COLO668 (cell line): ENCODE results near the gene ACTL10.
A peak's percentile ranks its signal among the peaks of the same experiment; 100 is the strongest.

Experiments used
- DNase-seq: peaks from one replicate; lab custom pipeline; 2025; ENCODE audit not compliant: unreplicated experiment; lab: John Stamatoyannopoulos, UW

ACTL10 gene

DNA sequence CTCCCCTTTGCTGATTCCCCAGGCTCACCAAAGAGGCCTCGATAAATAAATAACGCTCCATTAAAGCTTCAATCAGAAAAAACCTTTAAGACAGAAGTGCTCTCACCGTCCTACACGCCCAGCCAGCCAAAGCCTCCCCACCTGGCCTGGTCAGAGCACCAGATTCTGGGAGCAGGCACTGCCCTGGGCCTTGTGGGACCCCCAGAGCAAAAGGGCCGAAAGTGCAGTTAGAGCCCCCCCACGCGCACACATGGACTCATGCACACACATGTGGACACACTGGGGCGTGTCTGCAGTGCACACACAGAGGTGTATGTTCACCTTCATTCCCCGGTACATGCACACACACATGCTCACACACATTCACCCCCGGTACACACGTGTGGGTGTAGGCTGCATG is 9.4 kb downstream of the ACTL10 start:
- no peak for DNase-seq

DNA sequence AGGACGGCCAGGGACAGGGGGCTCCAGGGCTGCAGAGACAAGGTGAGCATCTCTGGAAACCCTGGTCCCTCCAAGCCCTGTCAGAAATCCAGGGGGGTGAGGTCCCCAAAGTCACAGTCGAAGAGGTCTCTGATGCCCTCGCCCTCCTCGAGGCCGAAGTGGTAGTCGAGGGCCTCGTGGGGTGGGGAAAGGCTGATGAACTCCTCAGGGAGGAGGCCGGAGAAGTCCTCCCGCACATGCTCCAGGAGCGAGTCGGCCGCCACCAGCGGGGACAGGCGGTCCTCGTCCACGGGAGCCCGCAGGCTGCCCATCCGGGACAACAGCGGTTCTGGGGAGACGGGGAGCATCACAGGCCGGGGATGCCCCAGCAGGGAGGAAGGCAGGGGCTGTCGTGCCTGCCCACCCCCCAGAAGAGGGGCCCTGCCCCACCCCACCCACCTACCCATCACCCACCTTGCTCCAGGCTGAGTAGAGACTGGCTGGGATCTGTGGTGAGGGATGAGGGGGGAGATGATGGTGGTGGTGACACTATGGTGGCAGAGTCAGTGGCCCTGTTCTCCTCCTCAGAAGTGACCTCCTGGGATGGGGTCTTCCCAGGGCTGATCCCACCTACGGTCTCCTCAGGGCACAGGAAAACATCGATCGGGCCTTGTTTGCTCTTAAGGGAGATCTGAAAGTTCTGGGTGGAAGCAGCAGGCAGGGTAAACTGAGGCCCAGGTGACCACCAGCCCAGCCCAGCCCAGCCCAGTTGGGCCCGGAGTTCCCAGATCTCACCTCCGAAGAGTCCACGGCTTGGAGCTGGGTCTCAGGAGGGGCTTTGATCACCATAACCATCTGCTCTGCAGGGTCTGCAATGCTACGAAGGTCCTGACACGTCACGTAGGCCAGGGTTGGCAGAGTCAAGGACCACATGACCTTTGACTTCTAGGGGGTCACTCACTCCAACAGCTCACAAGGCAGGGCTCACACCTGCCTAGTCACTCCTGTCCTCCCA is 10.2 kb downstream of the ACTL10 start:
- no peak for DNase-seq

DNA sequence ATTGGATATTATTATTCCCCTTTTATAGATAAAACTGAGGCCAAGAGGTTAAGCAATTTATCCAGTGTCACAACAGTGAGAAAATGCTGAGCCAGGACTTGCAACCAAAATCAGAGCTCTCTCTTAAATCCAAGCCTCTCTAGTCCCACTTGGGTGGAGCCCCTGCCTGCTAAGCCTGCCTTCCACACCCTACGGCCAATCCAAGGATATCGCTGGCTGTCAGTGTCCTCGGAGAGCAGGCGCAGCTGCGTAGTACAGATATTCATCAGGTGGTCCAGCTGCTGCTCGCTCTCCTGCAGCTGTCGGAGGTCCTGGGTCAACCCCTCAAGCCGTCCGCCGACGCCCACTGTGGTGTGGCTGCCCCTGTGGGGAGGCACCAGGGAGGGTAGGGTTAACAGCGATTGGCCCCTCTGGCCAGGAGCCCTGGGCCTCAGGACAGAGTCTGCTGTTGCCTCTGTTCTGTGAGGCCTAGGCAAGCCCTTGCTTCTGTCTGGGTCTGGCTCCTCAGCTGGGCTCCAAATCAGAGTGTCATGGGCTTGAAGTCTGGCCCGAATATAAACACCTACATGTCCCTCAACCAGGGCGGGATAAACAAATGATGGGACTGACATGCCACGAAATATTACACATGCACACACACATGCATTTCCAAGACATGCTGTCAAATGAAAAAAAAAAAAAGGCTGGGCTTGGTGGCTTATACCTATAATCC is 11.4 kb downstream of the ACTL10 start:
- DNase-seq, result no peak

DNA sequence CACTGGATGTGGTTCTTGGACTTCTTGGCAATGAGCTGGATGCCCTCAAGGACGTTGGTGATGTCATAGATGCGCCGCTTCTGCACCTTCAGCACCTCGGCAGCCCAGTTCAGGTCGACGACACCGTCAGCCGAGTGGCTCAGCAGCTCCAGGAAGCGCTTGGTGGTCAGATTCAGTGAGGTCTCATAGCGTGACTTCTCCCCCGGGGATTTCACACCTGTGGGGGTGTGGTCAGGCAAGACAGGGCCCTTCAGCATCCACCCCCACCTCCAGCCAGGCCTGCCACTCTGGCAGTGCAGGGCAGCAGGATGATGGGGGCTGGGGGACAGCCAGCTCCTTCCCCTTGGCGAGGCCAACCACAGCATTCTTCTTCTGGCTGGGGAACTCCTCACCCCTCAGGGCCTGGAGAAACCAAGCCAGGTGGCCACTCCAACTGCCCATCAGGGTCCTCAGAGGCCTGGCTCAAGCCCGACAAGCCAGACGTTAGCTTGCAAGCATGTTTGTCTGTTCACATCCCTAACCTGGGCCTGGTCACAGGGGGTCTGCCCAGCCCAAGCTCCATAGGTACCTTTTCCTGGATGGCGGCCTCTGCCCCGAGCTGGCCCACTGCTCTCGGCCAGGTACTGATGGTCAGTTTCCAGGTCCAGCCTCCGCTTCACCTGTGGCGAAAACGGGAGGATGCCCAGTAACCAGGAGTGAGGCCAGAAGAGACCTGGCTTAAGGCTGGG is 13.2 kb downstream of the ACTL10 start:
- DNase-seq, result no peak

DNA sequence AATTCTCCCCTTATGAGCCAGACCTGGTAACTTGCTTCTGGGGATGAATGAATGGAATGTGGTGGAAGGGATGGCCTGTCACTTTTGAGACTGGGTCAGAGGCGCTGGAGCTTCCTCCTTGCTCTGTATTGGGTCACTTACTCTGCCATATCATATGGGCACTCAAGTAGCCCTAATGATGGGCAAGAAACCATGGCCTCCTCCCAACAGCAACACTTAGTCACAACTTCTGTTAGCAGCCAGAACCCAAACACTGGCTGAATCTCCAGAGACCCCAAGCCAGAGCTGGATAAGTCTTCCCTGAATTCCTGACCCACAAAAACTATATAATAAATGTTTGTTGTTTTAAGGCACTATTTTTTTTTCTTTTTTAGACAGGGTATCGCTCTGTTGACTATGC is 13.9 kb downstream of the ACTL10 start:
- no peak for DNase-seq

DNA sequence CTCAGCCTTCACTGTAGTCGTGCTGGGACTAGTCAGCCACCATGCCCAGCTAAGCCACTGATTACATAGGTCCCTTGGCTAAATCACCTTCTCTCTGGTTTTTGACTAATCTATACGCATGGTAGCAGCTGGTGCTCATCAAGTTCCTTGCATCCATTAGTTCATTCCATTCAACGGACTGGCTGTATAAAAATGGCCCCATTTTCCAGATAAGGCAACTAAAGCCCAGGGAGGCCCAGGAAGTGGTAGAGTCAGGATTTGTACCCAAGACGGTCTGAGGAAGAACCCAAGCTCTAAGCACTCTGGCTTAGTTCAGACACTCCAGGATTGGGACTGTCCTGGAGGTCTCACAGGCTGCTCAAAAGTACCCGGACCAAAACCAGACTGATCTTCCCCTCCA is 14.5 kb downstream of the ACTL10 start:
- DNase-seq, result no peak

DNA sequence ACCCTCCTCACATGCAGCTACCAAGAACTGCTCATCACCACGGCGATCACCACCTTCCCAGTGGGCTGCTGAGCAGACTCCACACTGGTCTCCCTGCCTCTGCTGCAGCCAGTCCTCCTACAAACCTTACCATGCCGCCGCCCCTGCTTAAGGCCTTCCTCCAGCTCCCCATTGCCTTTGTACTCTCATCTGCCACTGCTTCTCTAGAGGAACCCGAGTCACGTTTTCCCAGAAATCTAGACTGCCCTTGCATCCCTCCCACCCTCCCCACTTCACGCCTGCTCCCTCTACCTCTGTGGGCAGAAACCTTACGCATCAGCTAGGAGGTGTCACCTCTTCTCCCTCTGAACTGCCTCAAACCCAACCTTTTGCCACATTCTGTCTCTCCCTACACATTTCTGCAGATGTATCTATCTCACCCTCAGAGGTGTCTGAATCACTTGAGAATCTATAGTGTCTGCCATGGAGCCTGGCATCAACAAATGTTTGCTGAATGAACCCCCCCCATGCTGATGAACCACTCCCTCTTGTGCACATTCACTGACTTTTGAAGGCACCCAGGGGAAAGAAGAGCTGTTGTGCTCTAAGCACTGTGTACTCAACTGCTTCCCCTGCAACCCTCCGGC is 15.1 kb downstream of the ACTL10 start:
- DNase-seq, result no peak

DNA sequence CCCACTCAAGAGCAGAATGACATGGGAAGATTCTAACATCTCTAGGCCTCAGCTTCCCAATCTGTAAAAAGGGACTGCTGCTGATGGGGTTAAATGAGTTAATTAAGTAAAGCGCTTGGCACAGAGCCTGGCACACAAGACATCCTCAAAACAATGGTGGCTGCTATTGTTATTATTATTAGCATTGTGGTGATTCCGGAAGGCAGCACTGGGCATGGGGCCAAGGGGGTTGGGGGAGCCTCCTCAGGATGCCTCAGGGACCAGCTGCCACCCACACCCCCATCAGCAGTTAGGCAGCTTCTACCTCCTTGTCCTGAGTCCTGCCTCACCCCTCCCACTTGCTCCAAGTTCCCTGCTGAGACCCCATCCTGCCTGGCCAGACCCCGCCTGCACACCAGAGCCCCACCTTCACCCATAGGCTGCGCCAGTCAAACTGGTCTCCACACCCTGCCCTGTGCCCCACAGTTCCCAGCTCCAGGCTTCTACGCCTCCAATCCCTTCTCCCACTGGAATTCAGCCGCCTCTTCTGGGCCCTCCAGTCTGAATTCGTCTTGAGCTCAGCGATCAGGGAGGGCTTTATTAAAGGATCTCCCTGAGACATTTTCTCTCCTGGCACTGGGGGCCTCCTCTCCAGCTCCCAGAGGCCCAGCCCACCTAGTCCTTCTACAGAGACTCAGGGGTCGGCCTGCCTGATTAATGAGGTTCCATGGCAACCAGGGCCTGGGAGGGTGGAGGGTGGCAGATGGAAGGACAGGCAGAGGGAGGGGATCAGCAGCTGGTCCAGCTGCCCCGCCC is 18.0 kb downstream of the ACTL10 start:
- peak; percentile 82 for DNase-seq

DNA sequence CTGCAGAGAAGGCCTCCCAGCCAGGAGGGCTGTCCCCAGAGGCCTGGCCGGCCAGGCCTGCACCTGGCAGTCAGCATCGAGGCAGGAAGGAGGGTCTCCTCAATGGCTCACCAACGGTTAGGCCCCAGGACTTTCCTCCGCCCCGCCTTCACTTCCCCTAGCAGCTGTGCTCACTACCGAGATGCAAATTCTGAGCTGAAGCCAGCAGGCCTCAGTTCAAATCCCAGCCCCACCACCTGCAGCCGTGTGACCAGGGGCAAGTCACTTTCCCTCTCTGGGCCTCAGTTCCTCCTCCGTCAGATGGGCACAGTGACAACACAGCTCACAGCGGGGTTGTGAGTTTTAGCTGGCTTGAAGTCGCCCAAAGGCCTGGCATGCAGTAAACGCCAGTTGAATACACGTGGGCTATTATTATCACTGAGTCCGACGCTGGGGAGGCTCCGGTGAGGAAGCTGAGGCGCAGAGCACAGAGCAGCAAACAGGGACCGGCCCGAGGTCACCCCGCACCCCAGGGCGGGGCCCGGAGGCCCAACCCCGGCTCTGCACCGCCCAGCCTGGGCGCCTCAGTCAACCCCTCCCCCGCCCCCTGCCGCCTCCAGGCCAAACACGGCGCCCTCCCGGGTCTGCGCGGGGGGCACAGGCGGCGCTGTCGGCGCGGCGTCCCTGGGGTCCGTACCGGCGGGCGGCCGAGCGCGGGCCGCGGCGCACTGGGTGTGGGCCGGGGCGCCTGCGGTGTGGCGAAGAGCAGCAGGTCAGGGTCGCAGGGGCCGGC is 18.8 kb downstream of the ACTL10 start:
- DNase-seq, result peak; percentile 87

DNA sequence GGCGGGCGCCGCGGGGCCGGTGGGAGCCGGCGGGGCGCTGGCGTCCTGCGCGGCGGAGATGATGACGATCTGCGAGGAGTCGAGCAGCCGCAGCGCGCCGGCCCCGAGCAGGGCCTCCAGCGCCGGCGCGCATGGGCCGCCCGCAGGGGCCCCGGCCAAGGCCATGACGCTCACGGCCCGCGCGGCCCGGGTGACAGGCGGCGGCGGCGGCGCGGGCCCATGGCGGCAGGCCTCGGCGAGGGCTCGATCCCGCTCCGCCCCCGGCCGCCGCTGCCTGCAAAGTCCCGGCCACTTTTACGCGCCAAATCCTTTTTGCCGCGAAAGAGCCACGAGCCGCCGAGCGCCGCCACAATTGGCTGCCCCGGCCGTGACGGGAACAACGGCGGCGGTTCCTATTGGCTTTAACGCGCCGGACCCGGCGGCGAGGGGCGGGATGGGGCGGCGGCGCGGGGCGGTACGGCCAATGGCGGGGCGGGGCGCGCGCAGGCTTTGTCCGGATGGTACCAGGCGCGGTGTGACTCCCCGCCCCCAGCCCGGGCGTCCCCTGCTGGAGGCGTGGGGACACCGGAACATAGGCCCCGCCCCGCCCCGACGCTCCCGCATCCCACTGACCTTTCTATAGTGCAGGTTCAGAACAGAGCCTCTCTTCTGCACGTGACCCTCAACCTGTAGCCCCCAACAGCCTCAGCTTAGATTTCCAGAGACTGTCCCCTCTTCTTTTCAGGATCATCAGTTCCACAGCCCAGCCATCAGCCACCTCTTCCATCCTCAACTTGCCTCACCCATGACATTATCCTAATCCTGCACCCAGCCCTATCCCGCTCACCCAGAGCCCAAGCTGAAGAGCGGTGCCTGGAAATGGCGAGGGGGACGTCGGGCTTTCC is 19.6 kb downstream of the ACTL10 start, which contains the start of gene E2F1:
Gene E2F1 (minus strand): TSS at position 286 of the 884 bp plus-strand sequence. CDS start 121 bp downstream, at position 165.
- peak; percentile 99 for DNase-seq

DNA sequence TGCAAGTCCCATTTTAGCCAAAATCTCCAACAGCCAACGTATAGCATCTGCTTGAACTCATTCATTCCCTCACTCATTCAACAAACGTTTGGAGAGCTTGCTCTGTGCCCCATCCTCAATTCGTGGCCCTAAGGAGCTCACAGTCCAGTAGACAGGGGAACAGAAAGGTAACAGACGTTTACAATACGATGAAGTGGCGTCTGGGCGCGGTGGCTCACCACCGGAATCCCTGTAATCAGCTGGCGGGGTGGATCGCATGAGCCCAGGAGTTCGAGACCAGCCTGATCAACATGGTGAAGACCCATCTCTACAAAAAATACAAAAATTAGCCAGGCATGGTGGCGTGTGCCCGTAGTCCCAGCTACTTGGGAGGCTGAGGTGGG is 20.2 kb downstream of the ACTL10 start:
- no peak for DNase-seq

DNA sequence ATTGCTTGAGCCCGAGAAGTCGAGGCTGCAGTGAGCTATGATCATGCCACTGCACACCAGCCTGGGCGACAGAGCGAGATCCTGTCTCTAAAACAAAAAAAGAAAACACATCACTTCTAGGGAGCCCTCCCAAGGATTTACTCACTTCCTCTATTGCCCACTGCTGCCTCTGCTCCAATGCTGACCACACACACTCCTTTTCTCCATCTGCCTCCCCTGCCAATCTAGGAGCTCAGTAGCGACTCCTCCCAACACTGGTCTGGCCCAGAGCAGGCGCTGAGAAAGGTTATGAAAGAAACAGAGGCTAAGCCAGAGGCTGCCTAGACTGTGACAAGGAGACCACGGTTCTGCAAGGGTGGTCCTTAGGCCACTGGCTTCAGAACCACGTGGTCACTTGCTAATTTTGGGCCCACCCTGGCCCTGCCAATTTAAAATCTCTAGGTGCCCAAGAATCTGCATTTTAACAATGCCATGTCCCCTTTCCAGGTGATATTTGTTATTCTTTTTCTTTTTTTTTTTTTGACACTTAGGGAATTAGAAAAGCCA is 20.7 kb downstream of the ACTL10 start:
- DNase-seq, result no peak

DNA sequence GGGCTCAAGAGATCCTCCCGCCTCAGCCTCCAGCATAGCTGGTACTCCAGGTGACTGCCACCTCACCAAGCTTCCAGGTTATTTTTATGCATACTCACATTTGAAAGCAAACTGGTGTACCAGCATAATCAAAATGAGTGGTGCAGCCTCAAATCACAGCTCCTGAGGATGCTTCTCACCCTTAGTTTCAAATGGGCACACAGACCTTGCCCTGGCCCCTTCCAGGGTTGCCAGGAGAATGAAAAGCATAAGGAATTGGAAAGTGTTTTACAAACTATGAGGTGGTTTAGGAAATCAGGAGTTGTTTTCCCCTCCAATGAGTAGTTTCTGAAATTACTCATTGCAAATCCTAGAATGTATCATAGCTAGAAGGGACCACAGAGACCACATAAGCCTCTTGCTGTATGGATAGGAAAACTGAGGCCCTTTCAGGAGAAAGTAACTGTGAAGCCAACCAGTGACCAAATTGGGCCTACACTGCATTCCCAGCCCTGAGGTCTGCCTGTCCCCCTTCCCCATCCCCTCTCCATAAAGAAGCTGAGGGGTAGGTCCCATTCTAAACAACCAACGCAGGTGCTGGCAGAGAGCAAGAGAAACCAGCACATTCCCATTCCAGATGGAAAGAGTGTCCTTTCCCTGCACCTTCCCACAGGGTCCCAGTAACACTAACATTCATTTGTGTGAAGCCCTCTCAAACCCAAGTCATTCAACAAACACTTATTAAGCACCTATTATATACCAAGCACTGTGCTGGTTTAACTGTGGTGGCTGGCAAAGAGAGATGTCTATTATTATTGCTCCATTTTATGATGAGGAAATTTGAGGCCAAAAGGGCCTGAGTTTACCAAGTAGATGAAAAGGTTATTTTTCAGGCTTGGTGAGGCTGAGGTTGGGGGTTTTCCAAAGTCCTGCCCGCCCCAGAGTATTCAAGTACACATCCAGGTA is 21.5 kb downstream of the ACTL10 start:
- DNase-seq, result no peak

DNA sequence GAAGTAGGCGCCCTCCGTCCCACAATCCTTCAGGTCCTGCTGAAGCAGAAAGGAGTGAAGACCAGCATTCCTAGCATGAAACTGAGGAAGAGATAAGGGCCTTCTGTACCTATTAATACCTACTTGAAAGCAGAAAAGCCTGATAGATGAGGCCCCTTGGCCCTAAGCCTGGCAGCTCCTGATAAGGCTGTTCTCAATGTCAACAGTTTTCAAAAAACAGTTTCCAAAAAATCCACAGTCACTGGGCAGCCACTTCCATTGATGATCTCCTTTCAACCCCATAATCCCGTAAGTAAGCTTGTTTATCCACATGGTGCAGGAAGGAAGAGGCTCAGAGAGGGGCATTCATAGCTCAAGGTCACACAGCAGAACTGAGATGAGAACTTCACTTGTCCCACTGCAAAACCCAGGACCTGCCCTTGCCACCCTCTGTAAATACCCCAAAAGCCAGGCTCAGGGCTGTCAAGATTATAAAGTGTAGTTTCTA is 22.2 kb downstream of the ACTL10 start:
- no peak for DNase-seq

DNA sequence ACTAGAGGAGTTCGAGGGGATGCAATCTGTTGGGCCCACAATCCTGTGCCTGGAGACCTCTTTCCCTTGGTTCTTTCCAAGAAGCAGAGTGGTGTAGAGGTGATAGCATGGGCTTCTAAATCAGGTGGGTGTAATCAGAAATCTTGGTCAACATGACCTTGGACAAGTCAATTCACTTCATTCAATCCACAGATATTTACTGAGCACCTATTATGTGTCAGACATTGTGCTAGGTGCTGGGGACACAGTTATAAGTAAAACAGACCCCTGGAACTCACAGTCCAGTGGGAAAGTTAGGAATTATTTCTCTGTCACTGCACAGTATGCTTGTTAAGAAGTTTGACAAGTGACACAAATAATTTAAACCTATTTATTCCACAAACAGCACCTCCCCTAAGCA is 22.8 kb downstream of the ACTL10 start:
- no peak for DNase-seq

DNA sequence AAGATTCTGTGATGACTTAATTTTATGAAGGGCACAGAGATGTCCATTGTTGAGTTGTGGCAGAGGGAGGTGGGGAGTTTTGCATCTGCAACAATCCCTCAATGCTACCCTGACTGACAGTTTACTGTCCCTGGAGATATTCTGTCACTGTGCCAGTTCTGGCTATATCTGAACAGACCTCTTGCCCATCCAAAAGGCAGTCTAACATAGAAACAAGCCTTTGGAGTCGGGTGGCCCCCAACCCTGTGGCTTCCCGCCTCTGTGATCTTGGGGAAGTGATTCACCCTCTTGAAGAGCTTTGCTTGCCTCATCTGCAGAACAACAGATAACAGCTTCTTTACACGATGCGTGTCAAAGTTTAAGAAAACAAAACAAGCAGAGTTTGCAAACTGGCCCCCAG is 23.2 kb downstream of the ACTL10 start:
- DNase-seq, result no peak

DNA sequence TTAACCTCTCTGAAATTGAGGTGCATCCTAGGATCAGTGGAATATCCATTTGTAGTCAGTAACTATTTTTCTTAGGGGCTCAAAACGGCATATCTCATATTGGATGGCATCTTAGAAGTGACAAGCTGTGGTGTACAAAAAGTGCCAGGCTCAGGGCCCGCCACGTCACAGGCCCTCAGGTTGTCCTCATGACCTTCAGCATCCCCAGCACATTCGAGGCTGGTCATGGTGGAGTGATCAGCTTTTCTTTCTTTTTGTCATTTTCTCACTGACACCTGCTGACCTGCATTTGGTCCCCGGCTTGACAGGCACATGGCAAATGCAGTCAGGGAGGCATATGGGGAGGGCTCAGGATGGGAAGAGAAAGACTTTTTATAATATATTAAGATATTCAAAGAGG is 26.5 kb downstream of the ACTL10 start:
- no peak for DNase-seq
